ENCODE measurements around the gene CD3E. TPM values are rescaled to one million over a fixed set of nuclear protein-coding genes. Genes with fewer than 3 reads are reported as not detected.

CD3E gene
- total RNA-seq, 1 experiment from 2014 or later = 0.51 TPM

DNA sequence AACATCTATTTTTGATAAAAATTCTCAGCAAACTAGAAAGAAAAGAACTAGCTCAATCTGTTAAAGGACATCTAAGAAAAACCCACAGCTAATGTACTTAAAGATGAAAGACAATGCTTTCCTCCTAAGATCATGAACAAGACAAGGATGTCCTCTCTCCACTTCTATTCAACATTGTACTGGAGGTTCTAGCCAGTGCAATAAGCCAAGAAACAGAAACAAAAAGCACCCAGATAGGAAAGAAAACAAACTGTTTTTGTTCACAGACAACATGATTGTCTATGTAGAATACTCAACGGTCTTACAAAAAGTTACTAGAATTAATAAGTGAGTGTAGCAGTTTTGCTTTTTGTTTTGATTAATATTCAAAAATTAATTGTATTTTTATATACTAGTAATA, 30.2 kb downstream of the CD3E start:
- no peaks in the 10 kb centered on the region for H3K4me1 ChIP-seq (ENCODE audit: control insufficient read depth, insufficient read depth, low read length)
- CTCF ChIA-PET = interaction anchor here (0.7 kb wide), 1 partner anchor 187 kb away, joined by 3 read pairs; no protein-coding TSS in a partner anchor
- BruUV-seq (replicated peaks) = no TSS peak
- H3K27me3 ChIP-seq (ENCODE audit: control insufficient read depth, insufficient read depth, low read length) = no peaks in the 10 kb centered on the region
- no peaks in the 10 kb centered on the region for H3K9me3 ChIP-seq (ENCODE audit: control insufficient read depth, insufficient read depth, low read depth, low read length)
- intact Hi-C loops (cut with micrococcal nuclease; ENCODE audit: unreplicated experiment) = no loop called here
- no peak overlapping the region for H3K27ac ChIP-seq (ENCODE audit: low read length)
- no peak for TF ChIP-seq POLR2AphosphoS5 (IDR thresholded peaks at IDR 0.05; ENCODE audit: low read depth, low read length)
- TF ChIP-seq TCF7L2 (IDR thresholded peaks at IDR 0.05; ENCODE audit: low read depth, low read length) = no peak
- TF ChIP-seq SIN3A (IDR thresholded peaks at IDR 0.05; ENCODE audit: borderline replicate concordance, insufficient read depth, low read depth, low read length) = no peak
- TF ChIP-seq REST (IDR thresholded peaks at IDR 0.05; ENCODE audit: insufficient read depth in 1 of 2, low read depth in 2 of 2, low read length in 1 of 2) = no peak
- POLR2A ChIA-PET = no interaction called here
- ATAC-seq (no peak), DNase-seq (ENCODE audit: low read depth, low spot score) (no peak)
- in situ Hi-C loops (cut with HindIII; ENCODE audit: low pct_unique_long_range_greater_than_20kb, low sequenced_read_pairs) = no loop called here
- no peak overlapping the region for H3K4me3 ChIP-seq (ENCODE audit: low read depth in 2 of 2, low read length in 2 of 2)
- H3K36me3 ChIP-seq (ENCODE audit: control insufficient read depth, insufficient read depth, low read length) = no peaks in the 10 kb centered on the region

GRCh38 chr11:118338637-118339061, 34.1 kb downstream of the CD3E start:
- H3K4me3 ChIP-seq (ENCODE audit: low read depth in 2 of 2, low read length in 2 of 2) = no peak overlapping the region
- ChIA-PET POLR2A (no interaction called here), CTCF (no interaction called here)
- BruUV-seq (replicated peaks) = no TSS peak
- no peaks in the 10 kb centered on the region for H3K9me3 ChIP-seq (ENCODE audit: control insufficient read depth, insufficient read depth, low read depth, low read length)
- no peaks in the 10 kb centered on the region for H3K36me3 ChIP-seq (ENCODE audit: control insufficient read depth, insufficient read depth, low read length)
- H3K27me3 ChIP-seq (ENCODE audit: control insufficient read depth, insufficient read depth, low read length) = no peaks in the 10 kb centered on the region
- no peak overlapping the region for H3K27ac ChIP-seq (ENCODE audit: low read length)
- ATAC-seq (no peak; the same call in 1 of the 2 replicates), DNase-seq (ENCODE audit: low read depth, low spot score) (no peak)
- TF ChIP-seq SIN3A (IDR thresholded peaks at IDR 0.05; ENCODE audit: borderline replicate concordance, insufficient read depth, low read depth, low read length) (no peak), CTCF (IDR thresholded peaks at IDR 0.05) (no peak), REST (IDR thresholded peaks at IDR 0.05; ENCODE audit: insufficient read depth in 1 of 2, low read depth in 2 of 2, low read length in 1 of 2) (no peak), TCF7L2 (IDR thresholded peaks at IDR 0.05; ENCODE audit: low read depth, low read length) (no peak), POLR2AphosphoS5 (IDR thresholded peaks at IDR 0.05; ENCODE audit: low read depth, low read length) (no peak)
- no peaks in the 10 kb centered on the region for H3K4me1 ChIP-seq (ENCODE audit: control insufficient read depth, insufficient read depth, low read length)
- in situ Hi-C loops (cut with HindIII; ENCODE audit: low pct_unique_long_range_greater_than_20kb, low sequenced_read_pairs) (no loop called here), intact Hi-C loops (cut with micrococcal nuclease; ENCODE audit: unreplicated experiment) (no loop called here)

All from Panc1 (cell line).